ENCODE measurements around the gene GALNT17. TPM values are rescaled to one million over a fixed set of nuclear protein-coding genes. Genes with fewer than 3 reads are reported as not detected.

The GALNT17 gene
- polyA plus RNA-seq, 1 donor from 2014 or later = 15.7 TPM

DNA sequence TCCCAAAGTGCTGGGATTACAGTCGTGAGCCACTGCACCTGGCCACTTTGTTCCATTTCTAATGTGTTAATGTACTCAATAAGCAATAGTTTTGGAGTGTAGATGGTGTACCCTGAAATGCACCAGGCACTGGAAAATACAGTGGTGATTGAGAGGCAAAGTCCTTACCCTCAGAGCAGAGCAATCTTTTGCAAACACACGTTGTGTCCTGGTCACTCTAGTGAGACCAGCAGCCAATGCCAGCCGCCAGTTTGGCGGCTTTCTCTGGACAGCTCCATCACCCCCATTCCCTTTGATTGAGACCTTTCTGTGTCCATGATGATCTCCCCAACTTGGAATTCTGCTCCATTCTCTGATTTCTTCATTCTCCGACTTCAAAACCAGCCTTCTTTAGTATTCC, 231.3 kb downstream of the GALNT17 start:
- H2AFZ ChIP-seq (ENCODE audit: low read depth, low read length) = no peak overlapping the region
- H3K4me3 ChIP-seq (ENCODE audit: low read length) = no peak overlapping the region
- H4K20me1 ChIP-seq (ENCODE audit: insufficient read depth) = no peaks in the 10 kb centered on the region
- no peaks in the 10 kb centered on the region for H3K79me2 ChIP-seq (replicated peaks; ENCODE audit: insufficient read depth, low read length)
- no peaks in the 10 kb centered on the region for H3F3A ChIP-seq (ENCODE audit: insufficient read depth, low read length, poor library complexity, severe bottlenecking)
- H3K4me2 ChIP-seq (ENCODE audit: low read length) = no peak overlapping the region
- no peaks in the 10 kb centered on the region for H3K9me3 ChIP-seq (ENCODE audit: low read length)
- no peak for TF ChIP-seq SMC3 (conservative IDR thresholded peaks at IDR 0.05; ENCODE audit: poor library complexity)
- no peak for TF ChIP-seq RAD21 (conservative IDR thresholded peaks at IDR 0.05)
- TF ChIP-seq EP300 (conservative IDR thresholded peaks at IDR 0.05; ENCODE audit: poor library complexity, severe bottlenecking) = no peak
- TF ChIP-seq MXI1 (conservative IDR thresholded peaks at IDR 0.05; ENCODE audit: poor library complexity, severe bottlenecking) = no peak
- TF ChIP-seq TAF1 (IDR thresholded peaks at IDR 0.05; ENCODE audit: low read depth) = no peak
- no peak for TF ChIP-seq POLR2AphosphoS5 (IDR thresholded peaks at IDR 0.05)
- TF ChIP-seq, protein P1, sequence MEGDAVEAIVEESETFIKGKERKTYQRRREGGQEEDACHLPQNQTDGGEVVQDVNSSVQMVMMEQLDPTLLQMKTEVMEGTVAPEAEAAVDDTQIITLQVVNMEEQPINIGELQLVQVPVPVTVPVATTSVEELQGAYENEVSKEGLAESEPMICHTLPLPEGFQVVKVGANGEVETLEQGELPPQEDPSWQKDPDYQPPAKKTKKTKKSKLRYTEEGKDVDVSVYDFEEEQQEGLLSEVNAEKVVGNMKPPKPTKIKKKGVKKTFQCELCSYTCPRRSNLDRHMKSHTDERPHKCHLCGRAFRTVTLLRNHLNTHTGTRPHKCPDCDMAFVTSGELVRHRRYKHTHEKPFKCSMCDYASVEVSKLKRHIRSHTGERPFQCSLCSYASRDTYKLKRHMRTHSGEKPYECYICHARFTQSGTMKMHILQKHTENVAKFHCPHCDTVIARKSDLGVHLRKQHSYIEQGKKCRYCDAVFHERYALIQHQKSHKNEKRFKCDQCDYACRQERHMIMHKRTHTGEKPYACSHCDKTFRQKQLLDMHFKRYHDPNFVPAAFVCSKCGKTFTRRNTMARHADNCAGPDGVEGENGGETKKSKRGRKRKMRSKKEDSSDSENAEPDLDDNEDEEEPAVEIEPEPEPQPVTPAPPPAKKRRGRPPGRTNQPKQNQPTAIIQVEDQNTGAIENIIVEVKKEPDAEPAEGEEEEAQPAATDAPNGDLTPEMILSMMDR (IDR thresholded peaks at IDR 0.05; ENCODE audit: poor library complexity, severe bottlenecking) = no peak
- TF ChIP-seq, protein P2, sequence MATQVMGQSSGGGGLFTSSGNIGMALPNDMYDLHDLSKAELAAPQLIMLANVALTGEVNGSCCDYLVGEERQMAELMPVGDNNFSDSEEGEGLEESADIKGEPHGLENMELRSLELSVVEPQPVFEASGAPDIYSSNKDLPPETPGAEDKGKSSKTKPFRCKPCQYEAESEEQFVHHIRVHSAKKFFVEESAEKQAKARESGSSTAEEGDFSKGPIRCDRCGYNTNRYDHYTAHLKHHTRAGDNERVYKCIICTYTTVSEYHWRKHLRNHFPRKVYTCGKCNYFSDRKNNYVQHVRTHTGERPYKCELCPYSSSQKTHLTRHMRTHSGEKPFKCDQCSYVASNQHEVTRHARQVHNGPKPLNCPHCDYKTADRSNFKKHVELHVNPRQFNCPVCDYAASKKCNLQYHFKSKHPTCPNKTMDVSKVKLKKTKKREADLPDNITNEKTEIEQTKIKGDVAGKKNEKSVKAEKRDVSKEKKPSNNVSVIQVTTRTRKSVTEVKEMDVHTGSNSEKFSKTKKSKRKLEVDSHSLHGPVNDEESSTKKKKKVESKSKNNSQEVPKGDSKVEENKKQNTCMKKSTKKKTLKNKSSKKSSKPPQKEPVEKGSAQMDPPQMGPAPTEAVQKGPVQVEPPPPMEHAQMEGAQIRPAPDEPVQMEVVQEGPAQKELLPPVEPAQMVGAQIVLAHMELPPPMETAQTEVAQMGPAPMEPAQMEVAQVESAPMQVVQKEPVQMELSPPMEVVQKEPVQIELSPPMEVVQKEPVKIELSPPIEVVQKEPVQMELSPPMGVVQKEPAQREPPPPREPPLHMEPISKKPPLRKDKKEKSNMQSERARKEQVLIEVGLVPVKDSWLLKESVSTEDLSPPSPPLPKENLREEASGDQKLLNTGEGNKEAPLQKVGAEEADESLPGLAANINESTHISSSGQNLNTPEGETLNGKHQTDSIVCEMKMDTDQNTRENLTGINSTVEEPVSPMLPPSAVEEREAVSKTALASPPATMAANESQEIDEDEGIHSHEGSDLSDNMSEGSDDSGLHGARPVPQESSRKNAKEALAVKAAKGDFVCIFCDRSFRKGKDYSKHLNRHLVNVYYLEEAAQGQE (IDR thresholded peaks at IDR 0.05; ENCODE audit: borderline replicate concordance) = no peak
- TF ChIP-seq EZH2 (IDR thresholded peaks at IDR 0.05; ENCODE audit: borderline replicate concordance, insufficient read depth, low read length, poor library complexity, severe bottlenecking) = no peak
- no peak overlapping the region for H3K9ac ChIP-seq (ENCODE audit: low read length)
- H3K27ac ChIP-seq (ENCODE audit: low read length) = no peak overlapping the region
- H3K9me2 ChIP-seq (ENCODE audit: insufficient read depth, low read length) = no peaks in the 10 kb centered on the region
- H3K36me3 ChIP-seq (ENCODE audit: insufficient read depth, low read length) = no peaks in the 10 kb centered on the region
- no peaks in the 10 kb centered on the region for H3K27me3 ChIP-seq (ENCODE audit: insufficient read depth, low read depth, low read length)

DNA sequence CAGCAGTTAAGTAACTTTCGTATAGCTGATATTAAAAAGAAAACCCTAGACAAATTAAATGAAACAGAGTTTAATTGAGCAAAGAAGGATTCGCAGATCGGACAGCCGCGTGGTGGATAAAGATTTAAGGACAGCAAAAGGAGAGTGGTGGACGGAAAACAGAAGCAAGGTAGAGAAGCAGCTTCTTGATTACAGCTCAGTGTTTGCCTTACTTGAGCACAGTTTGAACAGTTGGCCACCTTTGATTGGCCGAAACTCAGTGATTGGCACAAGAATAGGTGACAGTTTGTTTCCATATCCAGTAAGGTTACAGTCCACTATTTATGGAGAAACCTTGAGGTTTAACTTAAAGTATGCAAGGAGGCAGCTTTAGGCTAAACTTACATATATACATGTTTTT, 231.7 kb downstream of the GALNT17 start:
- no peaks in the 10 kb centered on the region for H4K20me1 ChIP-seq (ENCODE audit: insufficient read depth)
- no peak overlapping the region for H3K9ac ChIP-seq (ENCODE audit: low read length)
- no peak overlapping the region for H3K27ac ChIP-seq (ENCODE audit: low read length)
- H3K4me3 ChIP-seq (ENCODE audit: low read length) = no peak overlapping the region
- TF ChIP-seq POLR2AphosphoS5 (IDR thresholded peaks at IDR 0.05) = no peak
- TF ChIP-seq EP300 (conservative IDR thresholded peaks at IDR 0.05; ENCODE audit: poor library complexity, severe bottlenecking) = no peak
- TF ChIP-seq TAF1 (IDR thresholded peaks at IDR 0.05; ENCODE audit: low read depth) = no peak
- no peak for TF ChIP-seq SMC3 (conservative IDR thresholded peaks at IDR 0.05; ENCODE audit: poor library complexity)
- TF ChIP-seq, protein P1 (IDR thresholded peaks at IDR 0.05; ENCODE audit: poor library complexity, severe bottlenecking) = no peak
- TF ChIP-seq EZH2 (IDR thresholded peaks at IDR 0.05; ENCODE audit: borderline replicate concordance, insufficient read depth, low read length, poor library complexity, severe bottlenecking) = no peak
- no peak for TF ChIP-seq MXI1 (conservative IDR thresholded peaks at IDR 0.05; ENCODE audit: poor library complexity, severe bottlenecking)
- no peak for TF ChIP-seq RAD21 (conservative IDR thresholded peaks at IDR 0.05)
- TF ChIP-seq, protein P2 (IDR thresholded peaks at IDR 0.05; ENCODE audit: borderline replicate concordance) = no peak
- no peaks in the 10 kb centered on the region for H3K79me2 ChIP-seq (replicated peaks; ENCODE audit: insufficient read depth, low read length)
- H3F3A ChIP-seq (ENCODE audit: insufficient read depth, low read length, poor library complexity, severe bottlenecking) = no peaks in the 10 kb centered on the region
- H3K36me3 ChIP-seq (ENCODE audit: insufficient read depth, low read length) = no peaks in the 10 kb centered on the region
- H3K4me2 ChIP-seq (ENCODE audit: low read length) = no peak overlapping the region
- no peaks in the 10 kb centered on the region for H3K27me3 ChIP-seq (ENCODE audit: insufficient read depth, low read depth, low read length)
- H2AFZ ChIP-seq (ENCODE audit: low read depth, low read length) = no peak overlapping the region
- H3K9me3 ChIP-seq (ENCODE audit: low read length) = no peaks in the 10 kb centered on the region
- H3K9me2 ChIP-seq (ENCODE audit: insufficient read depth, low read length) = no peaks in the 10 kb centered on the region

Data from neural cell (in vitro differentiated cells).